CD14-positive monocyte (primary cell): ENCODE data around the gene KLF3. TPM values are rescaled to one million over a fixed set of nuclear protein-coding genes. Genes with fewer than 3 reads are reported as not detected.

ENCODE experiments used
- DNase-seq, 3 donors: peaks; one replicate each; pipeline ENCODE4 v3.0.0-alpha.2; 2011 to 2022
- H2AFZ ChIP-seq: 2 replicates; pipeline ENCODE4 v1.6.0; 2012; ENCODE audit warnings: mild to moderate bottlenecking, low read depth, low read length, inconsistent platforms; ENCODE audit not compliant: insufficient read depth, poor library complexity, severe bottlenecking
- H3K27ac ChIP-seq, 2 donors: 1 replicate in 1 of 2; 2 replicates in 1 of 2; pipeline ENCODE4 v1.5.1; 2012 to 2013; ENCODE audit warnings: low read length in 2 of 2, control low read depth in 1 of 2, inconsistent platforms in 1 of 2, low read depth in 1 of 2, mild to moderate bottlenecking in 1 of 2
- H3K27me3 ChIP-seq, 2 donors: one replicate each; pipeline versions ENCODE4 v1.6.0 to v1.6.1; 2011 to 2013; ENCODE audit warnings: low read length in 2 of 2; ENCODE audit not compliant: control insufficient read depth in 2 of 2, insufficient read depth in 2 of 2
- H3K36me3 ChIP-seq, 2 donors: replicated peaks in 1 of 2; 1 replicate in 1 of 2; 2 replicates in 1 of 2; pipeline versions ENCODE4 v1.5.1 to v1.6.1; 2012 to 2013; ENCODE audit warnings: low read length in 2 of 2, control low read depth in 1 of 2, inconsistent platforms in 1 of 2, mild to moderate bottlenecking in 1 of 2; ENCODE audit not compliant: insufficient read depth in 2 of 2, control insufficient read depth in 1 of 2
- H3K4me1 ChIP-seq, 2 donors: 1 replicate in 1 of 2; 2 replicates in 1 of 2; pipeline versions ENCODE4 v1.5.1 to v1.6.1; 2012 to 2013; ENCODE audit warnings: low read length in 2 of 2, control low read depth in 1 of 2, inconsistent platforms in 1 of 2, mild to moderate bottlenecking in 1 of 2, moderate library complexity in 1 of 2; ENCODE audit not compliant: insufficient read depth in 2 of 2, control insufficient read depth in 1 of 2
- H3K4me2 ChIP-seq: replicated peaks from 2 replicates; pipeline ENCODE3; 2012; ENCODE audit warnings: low read length, moderate library complexity, mild to moderate bottlenecking; ENCODE audit not compliant: poor library complexity, severe bottlenecking; ENCODE audit errors: extremely low read depth
- H3K4me3 ChIP-seq, 3 experiments: fragments of 200-600 bp in 1 of 3; sonication (generic) in 1 of 3; replicated peaks in 1 of 3; 1 replicate in 2 of 3; 2 replicates in 1 of 3; pipeline ENCODE4 v1.5.1; 2011 to 2013; ENCODE audit warnings: low read length in 3 of 3, mild to moderate bottlenecking in 3 of 3, control low read depth in 2 of 3, low read depth in 2 of 3, inconsistent platforms in 1 of 3, moderate library complexity in 1 of 3
- H3K79me2 ChIP-seq: 2 replicates; pipeline ENCODE4 v1.6.0; 2012; ENCODE audit warnings: mild to moderate bottlenecking, control low read depth, inconsistent platforms, low read length, moderate library complexity; ENCODE audit not compliant: insufficient read depth
- H3K9ac ChIP-seq: 2 replicates; pipeline ENCODE4 v1.6.0; 2017; ENCODE audit warnings: low read length, mild to moderate bottlenecking; ENCODE audit not compliant: insufficient read depth, poor library complexity, severe bottlenecking
- H3K9me3 ChIP-seq, 2 donors: replicated peaks in 1 of 2; 1 replicate in 1 of 2; 2 replicates in 1 of 2; pipeline versions ENCODE4 v1.5.1 to v1.6.1; 2012 to 2013; ENCODE audit warnings: low read length in 2 of 2, control low read depth in 1 of 2; ENCODE audit not compliant: control insufficient read depth in 1 of 2, insufficient read depth in 1 of 2
- H4K20me1 ChIP-seq: 2 replicates; pipeline ENCODE4 v1.6.0; 2012; ENCODE audit warnings: mild to moderate bottlenecking, low read length, control low read depth, moderate library complexity; ENCODE audit not compliant: insufficient read depth
- H3K27ac Mint-ChIP-seq, 7 donors: one replicate each; pipeline ENCODE4 v1.8.0; 2020; ENCODE audit warnings: mild to moderate bottlenecking in 7 of 7, mixed read lengths in 7 of 7, moderate library complexity in 6 of 7, inconsistent platforms in 2 of 7
- H3K27me3 Mint-ChIP-seq, 3 donors: one replicate each; pipeline ENCODE4 v1.8.0; 2021 to 2022; ENCODE audit warnings: low read depth in 3 of 3, mild to moderate bottlenecking in 3 of 3, mixed read lengths in 3 of 3, moderate library complexity in 3 of 3, inconsistent platforms in 1 of 3
- H3K36me3 Mint-ChIP-seq, 2 donors: one replicate each; pipeline ENCODE4 v1.8.0; 2020; ENCODE audit warnings: mixed read lengths in 2 of 2, inconsistent platforms in 1 of 2, mild to moderate bottlenecking in 1 of 2
- H3K4me1 Mint-ChIP-seq: one replicate; pipeline ENCODE4 v1.8.0; 2020; ENCODE audit warnings: mild to moderate bottlenecking, mixed read lengths
- H3K4me3 Mint-ChIP-seq, 2 donors: one replicate each; pipeline ENCODE4 v1.8.0; 2020; ENCODE audit warnings: mild to moderate bottlenecking in 2 of 2, mixed read lengths in 2 of 2, moderate library complexity in 1 of 2
- H3K9me3 Mint-ChIP-seq, 7 donors: one replicate each; pipeline ENCODE4 v1.8.0; 2020 to 2022; ENCODE audit warnings: mixed read lengths in 7 of 7, mild to moderate bottlenecking in 6 of 7, moderate library complexity in 6 of 7, inconsistent platforms in 2 of 7
- WGBS: methylation state at CpG from one replicate; pipeline ENCODE4 v1.1.5; 2013; ENCODE audit warnings: missing lambda C conversion rate; ENCODE audit not compliant: insufficient coverage; 5-methylcytosine and 5-hydroxymethylcytosine counted together
- intact Hi-C, 2 donors: fragments of 100-400 bp; cut with micrococcal nuclease; formaldehyde crosslinking; loops; one replicate each; pipeline versions ENCODE4 v1.15.0 to v1.15.1; 2023
- polyA plus RNA-seq, 3 donors: library from polyadenylated mRNA; depleted of rRNA in 1 of 3; unstranded in 2 of 3; stranded (reverse) in 1 of 3; fragments of 300-500 nt in 2 of 3; fragments of >200 nt in 1 of 3; fragmentation: Illumina TruSeq in 2 of 3; gene quantifications; 1 replicate in 2 of 3; 2 replicates in 1 of 3; pipeline ENCODE4 v1.2.3, GENCODE V29; 2012 to 2021
- TF ChIP-seq, protein P1 (sequence below): fragments of 200-600 bp; IDR thresholded peaks from one replicate; pipeline ENCODE4 v1.8.0; 2022; ENCODE audit warnings: antibody characterized with exemption, mild to moderate bottlenecking

KLF3 gene
- polyA plus RNA-seq, 3 donors = 46.3 to 95.7 (median 53.9) TPM

- intact Hi-C loops = loop anchor here in 1 of 2 donors (5.0 kb wide), 1 partner anchor 671 kb away; no protein-coding TSS in a partner anchor
- WGBS = 60% methylated on average over 2 of the region's 4 CpGs
- peaks cover 23% of the 10 kb centered on the region for H3K4me1 Mint-ChIP-seq
- H2AFZ ChIP-seq = peak overlapping the region; percentile 46
- no peaks in the 10 kb centered on the region for H3K36me3 Mint-ChIP-seq
- no peak overlapping the region for H3K4me3 Mint-ChIP-seq
- H3K4me1 ChIP-seq = peaks cover 17 to 20% of the 10 kb centered on the region in 2 donors
- TF ChIP-seq, protein P1, sequence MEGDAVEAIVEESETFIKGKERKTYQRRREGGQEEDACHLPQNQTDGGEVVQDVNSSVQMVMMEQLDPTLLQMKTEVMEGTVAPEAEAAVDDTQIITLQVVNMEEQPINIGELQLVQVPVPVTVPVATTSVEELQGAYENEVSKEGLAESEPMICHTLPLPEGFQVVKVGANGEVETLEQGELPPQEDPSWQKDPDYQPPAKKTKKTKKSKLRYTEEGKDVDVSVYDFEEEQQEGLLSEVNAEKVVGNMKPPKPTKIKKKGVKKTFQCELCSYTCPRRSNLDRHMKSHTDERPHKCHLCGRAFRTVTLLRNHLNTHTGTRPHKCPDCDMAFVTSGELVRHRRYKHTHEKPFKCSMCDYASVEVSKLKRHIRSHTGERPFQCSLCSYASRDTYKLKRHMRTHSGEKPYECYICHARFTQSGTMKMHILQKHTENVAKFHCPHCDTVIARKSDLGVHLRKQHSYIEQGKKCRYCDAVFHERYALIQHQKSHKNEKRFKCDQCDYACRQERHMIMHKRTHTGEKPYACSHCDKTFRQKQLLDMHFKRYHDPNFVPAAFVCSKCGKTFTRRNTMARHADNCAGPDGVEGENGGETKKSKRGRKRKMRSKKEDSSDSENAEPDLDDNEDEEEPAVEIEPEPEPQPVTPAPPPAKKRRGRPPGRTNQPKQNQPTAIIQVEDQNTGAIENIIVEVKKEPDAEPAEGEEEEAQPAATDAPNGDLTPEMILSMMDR = no peak
- no peaks in the 10 kb centered on the region for H3K36me3 ChIP-seq
- H3K79me2 ChIP-seq = no peaks in the 10 kb centered on the region
- H3K9ac ChIP-seq = no peak overlapping the region
- no peak overlapping the region for H3K4me3 ChIP-seq
- H3K27me3 Mint-ChIP-seq = peaks cover 0 to 4% (median 0%) of the 10 kb centered on the region in 3 donors
- no peak overlapping the region for H3K4me2 ChIP-seq
- H4K20me1 ChIP-seq = no peaks in the 10 kb centered on the region
- no peaks in the 10 kb centered on the region for H3K27me3 ChIP-seq
- H3K27ac Mint-ChIP-seq = peak overlapping the region in 1 of 7 donors; percentile 32
- DNase-seq = no peak
- H3K9me3 ChIP-seq = peaks cover 0 to 3% of the 10 kb centered on the region in 2 donors
- no peak overlapping the region for H3K27ac ChIP-seq
- H3K9me3 Mint-ChIP-seq = peaks cover 0 to 7% (median 4%) of the 10 kb centered on the region in 7 donors
Measured at GRCh38 chr4:38728631-38729141, 64.7 kb downstream of the KLF3 start.

- Histone ChIP-seq H3K79me2 (no peaks in the 10 kb centered on the region), H3K27ac (no peak overlapping the region), H3K27me3 (no peaks in the 10 kb centered on the region), H3K36me3 (no peaks in the 10 kb centered on the region), H3K4me3 (no peak overlapping the region), H2AFZ (no peak overlapping the region), H3K4me2 (no peak overlapping the region), H3K4me1 (peaks cover 14 to 29% of the 10 kb centered on the region in 2 donors), H4K20me1 (no peaks in the 10 kb centered on the region), H3K9ac (no peak overlapping the region), H3K9me3 (peaks cover 0 to 3% of the 10 kb centered on the region in 2 donors)
- Mint-ChIP-seq H3K9me3 (peaks cover 0 to 11% (median 4%) of the 10 kb centered on the region in 7 donors), H3K36me3 (no peaks in the 10 kb centered on the region), H3K4me3 (no peak overlapping the region), H3K27ac (peak overlapping the region in 1 of 7 donors; percentile 68), H3K27me3 (peaks cover 0 to 4% (median 2%) of the 10 kb centered on the region in 3 donors), H3K4me1 (peaks cover 20% of the 10 kb centered on the region)
- TF ChIP-seq, protein P1 = no peak
- no peak for DNase-seq
- intact Hi-C loops = loop anchor here (2.0 to 5.0 kb wide), 3 partner anchors 548 to 668 kb away; no protein-coding TSS in a partner anchor
- 100% methylated on average over 1 of the region's 4 CpGs for WGBS
Measured at GRCh38 chr4:38730493-38730829, 66.5 kb downstream of the KLF3 start.
